Neural progenitor cell (in vitro differentiated cells): ENCODE measurements around the gene PHF24. TPM values are rescaled to one million over a fixed set of nuclear protein-coding genes. Genes with fewer than 3 reads are reported as not detected.

Experiments
- DNase-seq: peaks from one replicate; pipeline ENCODE4 v3.0.0-alpha.2; 2016; ENCODE audit warnings: low spot score
- H2AFZ ChIP-seq: fragments of 200-600 bp; sonication (generic); replicated peaks from 2 replicates; pipeline ENCODE4 v1.6.1; 2016; ENCODE audit warnings: antibody characterized with exemption
- H3F3A ChIP-seq: fragments of 200-600 bp; sonication (generic); 2 replicates; pipeline ENCODE4 v1.6.1; 2016; ENCODE audit warnings: antibody characterized with exemption, low read depth
- H3K27ac ChIP-seq: fragments of 200-600 bp; sonication (generic); 2 replicates; pipeline ENCODE4 v1.5.1; 2016; ENCODE audit warnings: mild to moderate bottlenecking
- H3K27me3 ChIP-seq: fragments of 200-600 bp; sonication (generic); 2 replicates; pipeline ENCODE4 v1.6.1; 2016; ENCODE audit warnings: mild to moderate bottlenecking, moderate library complexity
- H3K36me3 ChIP-seq: fragments of 200-600 bp; sonication (generic); 2 replicates; pipeline ENCODE4 v1.5.1; 2016
- H3K4me1 ChIP-seq: fragments of 200-600 bp; sonication (generic); 2 replicates; pipeline ENCODE4 v1.6.1; 2016; ENCODE audit warnings: mixed run types
- H3K4me2 ChIP-seq: fragments of 200-600 bp; sonication (generic); 2 replicates; pipeline ENCODE4 v1.6.1; 2016
- H3K4me3 ChIP-seq: fragments of 200-600 bp; sonication (generic); 2 replicates; pipeline ENCODE4 v1.5.1; 2016
- H3K79me2 ChIP-seq: fragments of 200-600 bp; sonication (generic); 2 replicates; pipeline ENCODE4 v1.6.1; 2016; ENCODE audit warnings: low read depth
- H3K9ac ChIP-seq: fragments of 200-600 bp; sonication (generic); 2 replicates; pipeline ENCODE4 v1.6.1; 2016
- H3K9me3 ChIP-seq: fragments of 200-600 bp; sonication (generic); 2 replicates; pipeline ENCODE4 v1.5.1; 2016; ENCODE audit warnings: low read depth
- H4K20me1 ChIP-seq: fragments of 200-600 bp; sonication (generic); 2 replicates; pipeline ENCODE4 v1.6.1; 2016; ENCODE audit warnings: low read depth
- H3K27ac Mint-ChIP-seq: 3 replicates; pipeline ENCODE4 v1.8.0; 2021; ENCODE audit warnings: mixed read lengths
- H3K27me3 Mint-ChIP-seq: 2 replicates; pipeline ENCODE4 v1.8.0; 2022; ENCODE audit warnings: low read depth, mild to moderate bottlenecking, inconsistent platforms, moderate library complexity, mixed read lengths; ENCODE audit not compliant: insufficient read depth
- H3K36me3 Mint-ChIP-seq: 3 replicates; pipeline ENCODE4 v1.8.0; 2021; ENCODE audit warnings: mixed read lengths
- H3K4me1 Mint-ChIP-seq: 3 replicates; pipeline ENCODE4 v1.8.0; 2021; ENCODE audit warnings: mixed read lengths
- H3K4me3 Mint-ChIP-seq: 3 replicates; pipeline ENCODE4 v1.8.0; 2021; ENCODE audit warnings: mild to moderate bottlenecking, moderate library complexity, mixed read lengths
- H3K9me3 Mint-ChIP-seq: 3 replicates; pipeline ENCODE4 v1.8.0; 2020; ENCODE audit warnings: mixed read lengths
- CTCF ChIP-seq: fragments of 200-600 bp; sonication (generic); IDR thresholded peaks from 2 replicates; pipeline ENCODE4 v1.5.1; 2017; ENCODE audit warnings: antibody characterized with exemption, mild to moderate bottlenecking
- EZH2 ChIP-seq: fragments of 200-600 bp; sonication (generic); IDR thresholded peaks from 2 replicates; pipeline ENCODE4 v1.6.1; 2017; ENCODE audit warnings: antibody characterized with exemption, mild to moderate bottlenecking, moderate library complexity
- EZH2phosphoT487 ChIP-seq: fragments of 200-600 bp; sonication (generic); IDR thresholded peaks from 2 replicates; pipeline ENCODE4 v1.6.1; 2017; ENCODE audit warnings: antibody characterized with exemption
- total RNA-seq: library from RNA; depleted of rRNA; stranded (reverse); fragments of >200 nt; gene quantifications from 2 replicates; pipeline ENCODE4 v1.2.3, GENCODE V29; 2015; ENCODE audit warnings: low replicate concordance

The PHF24 gene
- total RNA-seq, 1 donor from 2014 or later: 1.8 TPM

GRCh38 chr9:35000535-35001284 is 42.6 kb downstream of the PHF24 start:
- Histone ChIP-seq H3K27ac (no peak overlapping the region), H3F3A (no peaks in the 10 kb centered on the region), H3K4me2 (no peak overlapping the region), H3K4me1 (no peaks in the 10 kb centered on the region), H3K9ac (no peak overlapping the region), H3K9me3 (no peaks in the 10 kb centered on the region), H3K4me3 (no peak overlapping the region), H4K20me1 (no peaks in the 10 kb centered on the region), H3K36me3 (no peaks in the 10 kb centered on the region), H2AFZ (no peak overlapping the region), H3K79me2 (no peaks in the 10 kb centered on the region), H3K27me3 (no peaks in the 10 kb centered on the region)
- TF ChIP-seq EZH2phosphoT487 (no peak), EZH2 (no peak), CTCF (no peak)
- no peak for DNase-seq
- peaks cover 3% of the 10 kb centered on the region for H3K27me3 Mint-ChIP-seq
- peaks cover 13% of the 10 kb centered on the region for H3K36me3 Mint-ChIP-seq
- peaks cover 10% of the 10 kb centered on the region for H3K4me1 Mint-ChIP-seq
- no peak overlapping the region for H3K27ac Mint-ChIP-seq
- no peaks in the 10 kb centered on the region for H3K9me3 Mint-ChIP-seq
- no peak overlapping the region for H3K4me3 Mint-ChIP-seq

- H2AFZ ChIP-seq: no peak overlapping the region
Observed at GRCh38 chr9:35001285-35001677, 43.2 kb downstream of the PHF24 start.

GRCh38 chr9:35001803-35002502 is 43.9 kb downstream of the PHF24 start:
- peaks cover 3% of the 10 kb centered on the region for H3K27me3 Mint-ChIP-seq
- Histone ChIP-seq H3K9me3 (no peaks in the 10 kb centered on the region), H3K27ac (no peak overlapping the region), H3K4me3 (no peak overlapping the region), H3F3A (no peaks in the 10 kb centered on the region), H2AFZ (no peak overlapping the region), H3K9ac (no peak overlapping the region), H3K79me2 (no peaks in the 10 kb centered on the region), H3K4me1 (no peaks in the 10 kb centered on the region), H3K27me3 (no peaks in the 10 kb centered on the region), H4K20me1 (no peaks in the 10 kb centered on the region), H3K4me2 (no peak overlapping the region), H3K36me3 (no peaks in the 10 kb centered on the region)
- peaks cover 8% of the 10 kb centered on the region for H3K4me1 Mint-ChIP-seq
- DNase-seq: no peak
- peaks cover 3% of the 10 kb centered on the region for H3K36me3 Mint-ChIP-seq
- TF ChIP-seq EZH2: no peak
- TF ChIP-seq EZH2phosphoT487: no peak
- no peak for TF ChIP-seq CTCF
- no peaks in the 10 kb centered on the region for H3K9me3 Mint-ChIP-seq
- no peak overlapping the region for H3K27ac Mint-ChIP-seq
- no peak overlapping the region for H3K4me3 Mint-ChIP-seq

More at GRCh38 chr9:35001285-35001677, 43.2 kb downstream of the PHF24 start:
- Mint-ChIP-seq H3K4me1 (peaks cover 10% of the 10 kb centered on the region), H3K27me3 (peaks cover 3% of the 10 kb centered on the region), H3K4me3 (no peak overlapping the region), H3K9me3 (no peaks in the 10 kb centered on the region), H3K36me3 (peaks cover 8% of the 10 kb centered on the region), H3K27ac (no peak overlapping the region)
- Histone ChIP-seq H3K4me3 (no peak overlapping the region), H3K9me3 (no peaks in the 10 kb centered on the region), H3K4me2 (no peak overlapping the region), H3K79me2 (no peaks in the 10 kb centered on the region), H3F3A (no peaks in the 10 kb centered on the region), H3K27me3 (no peaks in the 10 kb centered on the region), H3K4me1 (no peaks in the 10 kb centered on the region), H3K9ac (no peak overlapping the region), H3K36me3 (no peaks in the 10 kb centered on the region), H3K27ac (no peak overlapping the region), H4K20me1 (no peaks in the 10 kb centered on the region)
- TF ChIP-seq EZH2phosphoT487 (no peak), CTCF (no peak), EZH2 (no peak)
- DNase-seq: no peak
